HG02588 (cell line): ENCODE measurements around the gene MAMDC4.
"Not testable (repeated sequence)": the region's sequence is repeated elsewhere in the genome, so short reads cannot be mapped to it uniquely, and the experiment has no call there.

Experiments
- ATAC-seq: cut with Tn5 transposase; IDR thresholded peaks from one replicate; pipeline ENCODE4 v1.9.1; 2021; ENCODE audit warnings: mild to moderate bottlenecking, moderate library complexity; ENCODE audit not compliant: unreplicated experiment

MAMDC4 gene

GRCh38 chr9:136824496-136825225, 27.5 kb upstream of the MAMDC4 start:
- no peak for ATAC-seq

GRCh38 chr9:136825295-136826187, 26.6 kb upstream of the MAMDC4 start:
- ATAC-seq, result no peak

DNA sequence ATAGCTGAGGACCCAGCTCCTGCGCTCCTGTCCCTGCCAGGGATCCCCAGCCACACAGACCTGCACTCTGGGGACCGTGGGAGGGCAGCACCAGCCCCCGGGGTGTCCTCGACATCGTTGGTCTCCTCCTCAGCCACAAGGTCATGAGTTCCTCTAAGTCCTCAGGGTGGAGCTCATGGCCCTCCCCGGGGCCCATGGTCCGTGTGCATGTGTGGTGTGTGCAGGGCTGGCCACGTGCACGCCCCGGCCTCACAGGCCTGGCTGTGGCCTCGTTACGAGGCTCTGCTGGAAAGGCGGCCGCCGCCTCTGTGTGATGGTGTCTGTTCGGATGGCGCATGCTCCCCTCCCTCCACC, 26.0 kb upstream of the MAMDC4 start:
- ATAC-seq, result no peak

DNA sequence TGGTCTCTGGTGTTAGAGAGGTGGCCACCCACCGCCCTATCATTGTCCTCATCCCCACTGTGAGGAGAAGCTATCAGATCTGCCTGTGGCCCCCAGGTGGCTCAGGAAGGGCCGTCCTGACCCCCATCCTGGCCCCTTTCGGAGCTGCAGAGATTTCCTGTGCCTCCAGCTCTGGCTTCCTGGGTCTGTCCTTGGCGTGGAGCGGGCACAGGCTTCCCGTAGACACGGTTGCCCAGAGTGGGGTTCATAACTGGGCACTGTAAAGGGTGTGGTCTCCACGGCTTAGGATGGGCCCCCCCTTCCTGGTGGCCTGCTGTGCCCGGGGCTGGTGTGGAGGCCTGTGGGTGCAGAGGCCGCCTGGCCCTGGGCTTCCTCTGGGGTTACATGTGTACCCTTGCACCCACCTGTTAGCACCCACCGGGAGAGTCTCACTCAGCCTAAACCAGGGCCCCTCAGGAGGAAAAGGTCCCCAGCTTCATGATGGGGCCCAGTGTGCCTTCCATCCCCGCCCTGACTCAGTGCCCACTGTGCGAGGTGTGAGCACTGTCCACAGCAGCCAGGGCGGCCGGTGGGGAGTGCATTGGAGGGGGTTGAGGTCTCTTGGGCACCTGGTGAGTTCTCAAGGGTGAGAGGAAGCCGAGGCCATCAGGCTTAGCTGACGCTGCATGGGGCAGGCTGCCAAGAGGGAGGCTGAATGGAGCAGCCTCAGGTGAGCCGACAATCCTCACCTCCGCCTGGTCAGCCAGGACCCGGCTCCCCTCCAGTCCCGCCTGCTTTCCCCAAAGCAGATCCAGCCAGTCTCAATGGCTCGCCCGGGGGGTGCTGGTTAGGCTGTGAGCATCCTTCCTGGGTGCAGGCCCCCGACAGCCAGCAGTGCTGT, 25.2 kb upstream of the MAMDC4 start:
- no peak for ATAC-seq

DNA sequence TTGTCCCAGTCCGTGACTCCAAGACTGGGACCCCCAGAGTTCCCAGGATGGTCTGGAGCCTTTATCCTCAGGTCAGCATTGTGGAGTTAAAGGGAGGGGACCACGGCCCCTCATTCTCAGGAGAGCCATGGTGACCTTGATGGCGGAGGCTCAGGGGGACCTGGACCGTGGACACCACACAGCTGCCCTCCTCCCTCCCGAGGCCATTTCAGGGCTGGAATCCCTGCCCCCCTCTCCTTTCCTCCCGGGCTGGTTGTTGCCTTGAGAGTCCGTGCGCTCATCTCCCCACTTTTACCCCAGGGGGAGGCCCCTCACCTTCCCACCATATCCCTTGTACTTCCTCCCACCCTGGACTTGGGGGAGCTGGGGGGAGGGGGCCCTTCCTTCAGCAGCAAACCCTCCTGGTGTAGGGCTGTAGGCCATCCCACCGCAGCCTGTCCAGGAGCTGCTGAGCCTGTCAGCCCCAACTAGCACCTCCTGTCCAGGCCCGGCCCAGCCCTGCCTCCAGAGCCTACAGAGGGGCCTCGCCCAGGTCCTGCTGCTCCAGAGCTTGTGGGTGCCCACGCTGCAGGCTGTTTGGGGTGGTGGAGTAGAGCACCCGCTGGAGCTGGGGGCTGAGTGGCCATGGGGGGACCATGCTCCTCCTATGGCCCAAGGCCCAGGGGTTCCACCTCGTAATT, 24.2 kb upstream of the MAMDC4 start:
- no peak for ATAC-seq

- no peak for ATAC-seq
Observed at GRCh38 chr9:136828474-136829140, 23.5 kb upstream of the MAMDC4 start.

DNA sequence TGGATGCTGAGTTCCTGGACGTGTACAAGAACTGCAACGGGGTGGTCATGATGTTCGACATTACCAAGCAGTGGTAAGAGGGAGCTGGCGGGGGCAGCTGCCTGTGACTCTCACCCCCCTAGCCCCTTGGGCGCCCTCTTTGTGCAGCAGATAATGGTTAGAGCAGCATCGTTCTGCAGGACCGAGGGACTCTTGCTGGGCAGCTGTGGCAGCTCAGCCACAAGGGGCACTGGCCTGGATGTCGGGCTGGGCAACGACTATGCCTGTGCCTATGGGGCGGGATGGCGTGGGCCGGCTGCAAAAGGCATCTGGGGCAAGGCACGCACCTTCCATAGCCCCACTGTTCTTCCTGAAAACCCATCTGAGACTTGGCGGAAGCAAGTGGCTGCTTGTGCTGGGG, 22.7 kb upstream of the MAMDC4 start:
- no peak for ATAC-seq

GRCh38 chr9:136829981-136830885, 21.9 kb upstream of the MAMDC4 start:
- ATAC-seq, result no peak

DNA sequence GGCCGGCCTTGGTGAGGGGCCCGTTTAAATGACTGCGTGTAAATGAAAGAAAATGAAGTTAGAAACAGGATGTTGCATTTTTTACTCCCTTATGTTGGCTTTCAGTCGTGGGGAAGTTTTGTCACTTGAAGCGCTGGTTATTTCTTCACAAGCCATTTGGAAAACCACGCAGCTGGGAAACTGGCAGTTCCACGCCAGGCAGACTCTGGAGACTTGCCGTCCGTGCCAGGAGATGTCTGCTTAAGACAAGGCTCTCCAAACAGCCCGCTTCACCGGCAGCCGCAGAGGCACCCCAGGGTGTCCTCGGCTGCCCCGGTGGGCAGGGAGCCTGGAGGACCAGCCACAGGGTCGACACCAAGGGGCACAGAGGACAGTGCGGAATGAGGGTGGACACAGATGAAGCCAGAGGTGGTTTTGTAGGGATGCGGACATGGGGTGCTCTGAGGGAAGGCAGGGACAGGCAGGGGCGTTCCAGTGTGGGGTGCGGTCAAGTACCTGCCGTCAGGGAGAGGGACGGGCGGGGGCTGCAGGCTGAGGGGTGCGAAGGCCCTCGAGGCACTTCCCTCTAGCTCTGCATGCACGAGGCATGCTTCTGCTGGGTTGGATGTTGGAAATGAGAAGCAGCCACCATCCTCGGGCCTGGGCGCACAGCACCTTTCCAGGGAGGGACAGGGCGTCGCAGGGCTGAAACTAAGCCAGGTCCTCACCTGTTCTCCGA, 21.0 kb upstream of the MAMDC4 start:
- no peak for ATAC-seq

DNA sequence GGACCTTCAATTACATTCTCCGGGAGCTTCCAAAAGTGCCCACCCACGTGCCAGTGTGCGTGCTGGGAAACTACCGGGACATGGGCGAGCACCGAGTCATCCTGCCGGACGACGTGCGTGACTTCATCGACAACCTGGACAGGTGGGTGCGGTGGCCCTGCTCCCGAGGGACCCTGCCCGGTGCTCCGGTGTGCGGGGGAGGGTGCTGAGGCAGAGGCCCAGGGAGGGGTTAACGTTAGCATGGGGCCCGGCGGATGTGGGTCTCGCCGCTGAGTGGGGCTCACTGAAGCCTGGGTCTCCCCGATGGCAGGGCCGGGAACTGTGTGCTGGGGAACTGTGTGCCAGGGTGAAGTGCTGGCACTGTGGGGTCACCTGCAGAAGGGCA, 20.4 kb upstream of the MAMDC4 start:
- ATAC-seq, result no peak

DNA sequence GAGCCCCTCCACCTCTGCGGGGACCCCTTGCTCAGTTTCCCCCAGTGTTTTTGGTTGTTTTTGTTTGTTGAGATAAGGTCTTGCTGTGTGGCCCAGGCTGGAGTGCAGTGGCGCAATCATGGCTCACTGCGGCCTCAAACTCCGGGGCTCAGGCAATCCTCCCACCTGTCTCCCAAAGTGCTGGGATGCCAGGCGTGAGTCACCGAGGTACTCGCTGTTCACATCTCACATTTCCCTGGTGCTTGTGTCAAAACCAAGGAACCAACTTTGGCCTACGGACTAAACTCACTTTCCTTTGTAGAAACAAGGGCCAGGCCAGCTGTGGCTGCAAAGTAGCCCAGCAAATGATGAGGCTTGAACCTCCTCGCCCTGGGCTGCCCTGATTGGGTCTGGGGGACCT, 19.6 kb upstream of the MAMDC4 start:
- no peak for ATAC-seq

DNA sequence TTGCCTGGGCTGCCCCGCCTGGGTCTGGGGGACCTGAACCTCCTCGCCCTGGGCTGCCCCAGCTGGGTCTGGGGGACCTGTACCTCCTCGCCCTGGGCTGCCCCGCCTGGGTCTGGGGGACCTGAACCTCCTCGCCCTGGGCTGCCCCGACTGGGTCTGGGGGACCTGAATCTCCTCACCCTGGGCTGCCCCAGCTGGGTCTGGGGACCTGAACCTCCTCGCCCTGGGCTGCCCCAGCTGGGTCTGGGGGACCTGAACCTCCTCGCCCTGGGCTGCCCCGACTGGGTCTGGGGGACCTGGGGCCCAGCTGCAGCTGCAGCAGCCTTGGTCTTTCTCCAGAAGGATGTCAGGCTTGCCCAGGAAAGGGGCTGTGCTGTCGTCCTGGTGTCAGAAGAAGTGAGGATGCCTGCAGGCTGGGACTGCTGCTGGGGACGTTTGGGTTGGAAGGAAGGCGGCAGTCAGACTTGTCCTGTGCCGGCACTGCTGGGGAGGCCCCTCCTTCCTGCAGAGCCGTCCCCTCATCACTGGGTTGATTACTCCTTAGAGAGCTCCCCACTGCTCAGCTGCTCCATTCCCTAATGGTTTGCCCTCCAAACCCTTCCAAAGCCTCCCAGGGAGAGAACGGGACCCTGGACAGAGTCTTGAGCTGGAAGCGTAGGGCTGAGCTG, 18.6 kb upstream of the MAMDC4 start:
- not testable (repeated sequence) for ATAC-seq

- no peak for ATAC-seq
Observed at GRCh38 chr9:136835162-136835931, 16.8 kb upstream of the MAMDC4 start.

GRCh38 chr9:136835932-136836904, 15.9 kb upstream of the MAMDC4 start:
- no peak for ATAC-seq

- no peak for ATAC-seq
Observed at GRCh38 chr9:136837146-136837855, 14.8 kb upstream of the MAMDC4 start.
